ENCODE results near the gene HLA-DPA1.

DNA sequence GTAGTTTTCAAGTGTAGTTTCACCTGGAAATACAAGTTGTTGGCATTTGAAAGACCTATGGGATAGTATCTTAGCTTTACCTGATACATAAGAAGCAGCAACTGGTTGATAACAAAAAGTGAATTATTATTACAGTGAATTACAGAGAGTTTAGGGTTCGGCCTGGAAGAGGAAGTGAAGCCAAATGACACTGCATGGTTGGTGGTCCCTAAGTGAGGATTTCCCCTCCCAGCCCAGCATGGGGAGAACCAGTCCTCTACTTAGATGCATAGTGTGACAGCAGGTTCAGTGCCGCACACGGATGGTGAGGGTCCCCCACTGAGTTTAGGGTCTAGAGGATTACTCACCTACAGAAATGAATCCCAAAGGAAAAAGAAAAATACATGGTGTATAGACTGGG, 20.4 kb upstream of the HLA-DPA1 start:
- TF ChIP-seq, protein P1, sequence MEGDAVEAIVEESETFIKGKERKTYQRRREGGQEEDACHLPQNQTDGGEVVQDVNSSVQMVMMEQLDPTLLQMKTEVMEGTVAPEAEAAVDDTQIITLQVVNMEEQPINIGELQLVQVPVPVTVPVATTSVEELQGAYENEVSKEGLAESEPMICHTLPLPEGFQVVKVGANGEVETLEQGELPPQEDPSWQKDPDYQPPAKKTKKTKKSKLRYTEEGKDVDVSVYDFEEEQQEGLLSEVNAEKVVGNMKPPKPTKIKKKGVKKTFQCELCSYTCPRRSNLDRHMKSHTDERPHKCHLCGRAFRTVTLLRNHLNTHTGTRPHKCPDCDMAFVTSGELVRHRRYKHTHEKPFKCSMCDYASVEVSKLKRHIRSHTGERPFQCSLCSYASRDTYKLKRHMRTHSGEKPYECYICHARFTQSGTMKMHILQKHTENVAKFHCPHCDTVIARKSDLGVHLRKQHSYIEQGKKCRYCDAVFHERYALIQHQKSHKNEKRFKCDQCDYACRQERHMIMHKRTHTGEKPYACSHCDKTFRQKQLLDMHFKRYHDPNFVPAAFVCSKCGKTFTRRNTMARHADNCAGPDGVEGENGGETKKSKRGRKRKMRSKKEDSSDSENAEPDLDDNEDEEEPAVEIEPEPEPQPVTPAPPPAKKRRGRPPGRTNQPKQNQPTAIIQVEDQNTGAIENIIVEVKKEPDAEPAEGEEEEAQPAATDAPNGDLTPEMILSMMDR (IDR thresholded peaks at IDR 0.05; ENCODE audit: low read depth, low read length) = no peak
- no peak for TF ChIP-seq EZH2phosphoT487 (IDR thresholded peaks at IDR 0.05; ENCODE audit: low read depth)

Data from OCI-LY3 (cell line).